Mononuclear cell (primary cell): ENCODE measurements around the gene AKAP6. TPM values are rescaled to one million over a fixed set of nuclear protein-coding genes. Genes with fewer than 3 reads are reported as not detected.

Experiments
- H3K27me3 ChIP-seq: 2 replicates; pipeline ENCODE4 v1.6.0; 2011; ENCODE audit warnings: low read length, control low read depth; ENCODE audit not compliant: insufficient read depth
- H3K4me1 ChIP-seq: 2 replicates; pipeline ENCODE4 v1.5.1; 2011; ENCODE audit warnings: mild to moderate bottlenecking, low read length, control low read depth; ENCODE audit not compliant: insufficient read depth
- H3K4me3 ChIP-seq: 2 replicates; pipeline ENCODE4 v1.5.1; 2011; ENCODE audit warnings: mild to moderate bottlenecking, low read length, moderate library complexity
- H3K9me3 ChIP-seq: 2 replicates; pipeline ENCODE4 v1.5.1; 2011; ENCODE audit warnings: low read depth, mild to moderate bottlenecking, control low read depth, low read length
- total RNA-seq: library from RNA; depleted of rRNA; stranded (reverse); fragments of >200 nt; gene quantifications from one replicate; pipeline ENCODE4 v1.2.3, GENCODE V29; 2012

The AKAP6 gene
- total RNA-seq, 1 donor, result 5.6 TPM

DNA sequence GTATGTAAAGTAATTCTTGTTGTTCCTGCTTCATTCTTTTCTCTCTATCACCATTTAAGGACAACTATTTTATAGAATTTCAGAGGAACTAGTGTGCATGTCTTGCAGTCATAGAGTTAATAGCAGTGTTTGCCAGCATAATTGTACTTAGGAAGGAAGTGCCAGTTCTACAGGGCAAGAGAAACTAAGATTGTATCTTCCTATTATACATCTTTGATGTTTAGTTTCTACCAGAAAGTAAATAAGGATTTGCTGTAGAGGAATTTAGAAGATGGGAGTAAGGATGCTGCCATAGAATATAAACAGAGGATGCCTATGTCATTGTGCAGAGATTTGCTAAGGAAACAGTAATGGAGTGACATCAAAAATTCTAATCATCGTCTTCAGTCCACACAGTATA lies 338.7 kb downstream of the AKAP6 start:
- Histone ChIP-seq H3K4me1 (no peaks in the 10 kb centered on the region), H3K4me3 (no peak overlapping the region), H3K27me3 (no peaks in the 10 kb centered on the region), H3K9me3 (no peaks in the 10 kb centered on the region)

DNA sequence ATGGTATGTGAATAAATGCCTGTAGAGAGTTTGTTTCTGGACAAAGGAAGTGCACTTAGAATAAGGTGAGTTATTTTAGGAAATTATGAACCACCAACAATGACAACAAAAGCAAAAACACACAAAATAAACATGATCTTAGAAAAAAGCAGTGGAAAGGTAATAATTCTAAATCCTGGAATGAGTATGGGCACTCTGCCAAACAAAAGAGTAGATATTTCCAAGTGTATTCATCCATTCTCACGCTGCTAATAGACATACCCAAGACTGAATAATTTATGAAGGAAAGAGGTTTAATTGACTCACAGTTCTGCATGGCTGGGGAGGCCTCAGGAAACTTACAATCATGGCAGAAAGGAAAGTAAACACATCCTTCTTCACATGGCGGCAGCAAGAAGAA lies 340.3 kb downstream of the AKAP6 start:
- Histone ChIP-seq H3K4me3 (no peak overlapping the region), H3K27me3 (no peaks in the 10 kb centered on the region), H3K9me3 (no peaks in the 10 kb centered on the region), H3K4me1 (no peaks in the 10 kb centered on the region)

DNA sequence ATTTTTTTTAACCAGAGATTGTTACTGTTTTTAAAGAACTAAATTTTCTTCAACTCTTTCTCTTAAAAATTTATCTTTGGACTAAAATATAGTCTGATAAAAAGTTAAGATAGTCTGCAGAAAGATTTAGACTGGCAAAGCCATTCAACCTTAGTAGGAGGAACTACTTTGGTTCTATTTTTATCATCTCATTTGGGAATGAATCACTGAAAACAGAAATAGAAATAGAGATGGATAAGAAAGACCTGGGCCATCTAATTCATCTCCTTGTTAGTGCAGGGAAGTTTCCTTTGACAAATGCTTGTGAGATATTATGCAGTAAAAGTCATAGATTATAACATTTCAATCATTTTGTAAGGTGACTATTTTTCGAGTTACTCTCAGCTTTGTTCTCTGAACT lies 346.3 kb downstream of the AKAP6 start:
- H3K9me3 ChIP-seq, result no peaks in the 10 kb centered on the region
- no peaks in the 10 kb centered on the region for H3K27me3 ChIP-seq
- no peaks in the 10 kb centered on the region for H3K4me1 ChIP-seq
- H3K4me3 ChIP-seq, result no peak overlapping the region

DNA sequence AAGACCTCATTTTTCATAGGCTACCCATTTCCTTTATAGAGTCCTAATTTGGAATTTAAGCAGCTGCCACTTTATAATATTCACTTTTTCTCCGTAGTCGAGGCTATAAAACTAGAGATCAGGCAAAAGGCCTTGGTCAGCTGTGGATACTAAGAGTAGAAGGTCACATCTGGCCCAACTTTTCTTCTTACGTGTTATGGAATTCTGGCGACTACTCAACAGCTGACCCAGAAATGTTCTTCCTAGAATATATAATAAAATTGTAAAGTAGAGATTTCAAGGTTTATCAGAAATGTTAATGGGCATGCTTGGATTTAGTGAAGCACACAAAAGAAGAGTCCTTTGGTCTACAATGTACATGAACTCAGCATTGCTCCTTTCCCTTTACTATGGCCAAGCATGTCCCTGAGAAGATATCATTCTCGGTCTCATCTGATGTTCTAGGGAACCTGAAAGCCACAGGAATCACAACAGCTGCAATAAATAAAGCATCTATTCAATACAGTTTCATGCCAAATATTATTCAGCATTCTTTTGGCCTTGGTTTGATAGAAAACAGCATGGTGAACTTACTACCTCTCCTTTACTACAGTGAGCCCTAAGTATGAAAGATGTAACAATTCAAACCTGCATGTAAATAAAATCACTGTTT lies 348.2 kb downstream of the AKAP6 start:
- Histone ChIP-seq H3K4me3 (no peak overlapping the region), H3K4me1 (no peaks in the 10 kb centered on the region), H3K27me3 (no peaks in the 10 kb centered on the region), H3K9me3 (no peaks in the 10 kb centered on the region)

DNA sequence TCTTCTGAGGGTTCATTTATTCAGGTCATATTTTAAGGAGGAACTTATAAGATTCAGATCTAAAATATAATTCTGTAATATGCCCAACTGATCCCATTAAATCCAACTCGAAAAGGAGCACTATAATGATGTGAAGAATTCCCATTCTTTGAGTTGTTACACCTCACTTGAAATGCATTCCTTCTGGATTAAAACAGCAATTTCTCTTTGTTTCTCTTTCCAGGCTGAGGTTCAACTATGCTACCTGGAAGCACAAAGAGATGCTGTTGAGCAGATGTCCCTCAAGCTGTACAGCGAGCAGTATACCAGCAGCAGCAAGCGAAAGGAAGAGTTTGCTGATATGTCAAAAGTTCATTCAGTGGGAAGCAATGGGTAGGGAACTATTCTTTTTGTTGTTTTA lies 349.0 kb downstream of the AKAP6 start:
- H3K27me3 ChIP-seq, result no peaks in the 10 kb centered on the region
- H3K4me1 ChIP-seq, result no peaks in the 10 kb centered on the region
- H3K9me3 ChIP-seq, result no peaks in the 10 kb centered on the region
- H3K4me3 ChIP-seq, result no peak overlapping the region

DNA sequence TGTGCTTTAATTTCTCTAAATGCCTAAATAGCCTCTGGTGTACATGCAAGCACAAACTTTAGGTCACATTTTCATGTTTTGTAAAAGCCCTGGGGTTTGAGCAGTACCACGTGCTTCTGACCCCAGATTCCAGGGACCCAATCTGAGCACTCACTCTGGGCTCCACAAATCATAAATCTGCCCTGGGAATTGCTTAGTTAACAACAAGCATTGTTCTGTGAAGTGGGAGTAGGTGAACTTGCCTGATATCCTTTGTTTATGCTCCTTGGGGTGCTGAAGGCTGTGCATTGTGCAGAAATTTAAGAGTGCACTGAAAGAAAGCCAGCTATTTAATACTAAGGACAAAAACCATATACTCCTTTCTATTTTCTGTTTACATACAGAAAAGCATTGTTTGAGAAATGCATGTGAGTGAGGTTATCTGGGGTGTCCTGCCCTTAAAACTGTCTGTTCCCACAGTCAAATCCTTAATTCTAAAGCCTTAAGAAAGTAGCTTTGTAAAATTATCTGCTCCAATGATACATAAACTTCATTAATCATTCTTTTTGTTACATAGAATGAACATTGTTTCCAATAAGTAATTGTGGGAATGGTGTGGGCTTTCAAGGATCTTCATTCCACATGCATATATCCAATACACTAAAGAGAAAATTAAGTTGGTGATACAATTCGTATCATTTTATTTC lies 351.0 kb downstream of the AKAP6 start:
- H3K4me1 ChIP-seq, result no peaks in the 10 kb centered on the region
- no peaks in the 10 kb centered on the region for H3K9me3 ChIP-seq
- H3K4me3 ChIP-seq, result no peak overlapping the region
- no peaks in the 10 kb centered on the region for H3K27me3 ChIP-seq

DNA sequence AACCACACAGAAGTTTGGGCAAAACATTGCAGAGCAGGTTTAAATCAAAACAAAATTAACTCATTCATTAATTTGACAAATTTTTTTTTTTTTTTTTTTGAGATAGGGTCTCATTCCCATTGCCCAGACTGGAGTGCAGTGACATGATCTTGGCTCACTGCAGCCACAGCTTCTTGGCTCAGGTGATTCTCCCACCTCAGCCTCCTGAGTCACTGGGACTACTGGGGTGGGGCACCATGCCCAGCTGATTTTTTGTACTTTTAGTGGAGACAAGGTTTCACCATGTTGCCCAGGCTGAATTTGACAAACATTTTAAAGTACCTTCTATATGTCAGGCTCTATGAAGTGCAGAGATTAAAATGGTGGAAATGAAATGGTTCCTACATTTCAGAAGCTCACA lies 352.5 kb downstream of the AKAP6 start:
- H3K4me3 ChIP-seq, result no peak overlapping the region
- H3K4me1 ChIP-seq, result no peaks in the 10 kb centered on the region
- H3K27me3 ChIP-seq, result no peaks in the 10 kb centered on the region
- H3K9me3 ChIP-seq, result no peaks in the 10 kb centered on the region

DNA sequence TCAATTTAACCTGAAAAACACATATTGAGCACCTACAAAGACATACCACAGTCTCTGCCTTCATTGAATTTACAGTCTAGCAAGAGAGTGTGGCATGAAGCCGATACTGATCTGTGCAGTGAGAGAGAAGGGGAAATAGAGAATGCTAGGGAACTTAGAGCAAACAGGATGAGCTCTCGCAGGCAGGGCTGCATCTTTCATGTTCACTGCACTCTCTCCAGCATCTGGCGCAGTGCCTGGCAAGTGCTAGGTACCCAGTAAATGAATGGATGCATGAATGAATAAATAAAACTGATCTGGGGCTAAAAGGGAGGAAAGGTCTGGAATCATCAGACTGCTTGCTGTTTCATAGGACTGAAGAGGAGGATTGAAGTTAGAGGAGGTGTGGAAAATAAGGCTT lies 353.1 kb downstream of the AKAP6 start:
- no peaks in the 10 kb centered on the region for H3K4me1 ChIP-seq
- H3K9me3 ChIP-seq, result no peaks in the 10 kb centered on the region
- H3K4me3 ChIP-seq, result no peak overlapping the region
- no peaks in the 10 kb centered on the region for H3K27me3 ChIP-seq

DNA sequence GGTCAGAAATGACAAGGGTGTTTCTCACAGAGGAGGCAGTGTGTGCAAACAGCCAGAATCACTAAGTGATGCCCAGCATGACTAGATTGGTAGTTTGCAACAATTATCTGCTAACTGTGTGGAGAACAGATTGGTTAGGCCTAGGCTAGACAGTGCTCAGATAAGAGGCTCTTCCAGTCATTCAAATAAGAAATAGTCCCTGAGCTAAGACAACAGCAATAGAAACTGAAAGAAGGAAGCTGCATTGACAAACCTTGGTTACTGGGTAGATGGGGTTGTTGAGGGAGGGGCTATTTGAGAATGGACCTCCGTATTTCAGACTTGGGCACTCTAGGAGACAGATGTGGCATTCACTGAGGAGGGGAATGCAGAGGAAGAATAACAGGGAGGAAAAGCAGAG lies 354.6 kb downstream of the AKAP6 start:
- no peaks in the 10 kb centered on the region for H3K4me1 ChIP-seq
- no peaks in the 10 kb centered on the region for H3K9me3 ChIP-seq
- no peaks in the 10 kb centered on the region for H3K27me3 ChIP-seq
- no peak overlapping the region for H3K4me3 ChIP-seq

DNA sequence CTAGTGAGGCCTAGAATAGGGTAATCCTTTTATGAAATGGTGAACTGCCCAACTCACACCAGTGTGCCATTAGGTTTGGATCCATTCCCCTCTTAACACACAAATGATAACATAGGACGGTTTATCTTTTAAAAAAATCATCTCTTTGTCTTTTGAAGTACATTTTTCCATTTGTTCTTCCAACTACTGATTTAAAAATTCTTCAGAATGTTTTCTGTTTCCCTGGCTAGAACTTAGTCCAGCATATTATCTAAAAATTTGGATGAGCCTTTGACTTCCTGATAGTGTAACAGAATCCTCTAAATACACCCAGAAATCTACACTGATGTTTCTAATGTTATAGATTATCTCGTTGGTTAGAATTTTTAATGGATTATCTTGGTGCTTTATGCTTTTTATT lies 359.8 kb downstream of the AKAP6 start:
- Histone ChIP-seq H3K4me3 (no peak overlapping the region), H3K4me1 (no peaks in the 10 kb centered on the region), H3K27me3 (no peaks in the 10 kb centered on the region), H3K9me3 (no peaks in the 10 kb centered on the region)

DNA sequence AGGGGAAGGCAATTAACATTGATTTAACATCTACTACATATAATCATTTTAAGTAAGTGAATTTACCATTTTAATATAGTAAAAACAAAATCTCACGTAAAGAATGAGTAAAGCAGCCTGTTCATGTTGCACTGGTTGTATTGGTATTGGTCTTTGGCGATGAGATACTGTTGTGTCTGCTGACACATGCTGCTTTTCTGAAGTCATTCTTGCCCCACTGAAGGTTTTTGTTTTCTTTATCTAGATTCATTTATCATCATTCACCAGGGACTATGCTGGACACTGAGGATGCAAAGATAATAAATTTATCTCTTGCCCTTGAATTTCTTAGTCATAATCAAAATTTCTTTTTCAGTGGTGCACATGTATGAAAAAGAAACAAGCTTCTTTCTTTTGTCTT lies 363.3 kb downstream of the AKAP6 start:
- no peak overlapping the region for H3K4me3 ChIP-seq

DNA sequence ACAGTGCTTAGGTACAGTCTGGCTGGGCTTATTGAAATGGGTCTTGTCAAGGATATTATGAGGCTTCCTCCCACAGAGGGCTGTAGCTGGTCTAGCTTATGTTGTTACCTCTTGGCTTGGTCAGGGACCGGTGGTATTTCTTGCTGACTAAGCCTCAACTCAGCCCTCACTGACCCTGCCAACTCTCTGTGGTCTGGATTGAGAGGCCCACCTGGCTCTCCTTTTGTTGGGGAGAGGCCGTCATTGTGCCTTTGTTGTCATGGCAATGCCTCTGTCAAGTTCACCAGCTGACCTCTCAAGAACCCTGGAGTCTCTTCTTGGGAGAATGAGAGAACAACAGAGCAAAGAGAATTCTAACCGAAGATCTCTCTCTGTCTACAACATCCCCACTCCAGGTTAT lies 364.0 kb downstream of the AKAP6 start:
- no peak overlapping the region for H3K4me3 ChIP-seq

More for the DNA sequence above, 363.3 kb downstream of the AKAP6 start:
- Histone ChIP-seq H3K27me3 (no peaks in the 10 kb centered on the region), H3K9me3 (no peaks in the 10 kb centered on the region), H3K4me1 (no peaks in the 10 kb centered on the region)

DNA sequence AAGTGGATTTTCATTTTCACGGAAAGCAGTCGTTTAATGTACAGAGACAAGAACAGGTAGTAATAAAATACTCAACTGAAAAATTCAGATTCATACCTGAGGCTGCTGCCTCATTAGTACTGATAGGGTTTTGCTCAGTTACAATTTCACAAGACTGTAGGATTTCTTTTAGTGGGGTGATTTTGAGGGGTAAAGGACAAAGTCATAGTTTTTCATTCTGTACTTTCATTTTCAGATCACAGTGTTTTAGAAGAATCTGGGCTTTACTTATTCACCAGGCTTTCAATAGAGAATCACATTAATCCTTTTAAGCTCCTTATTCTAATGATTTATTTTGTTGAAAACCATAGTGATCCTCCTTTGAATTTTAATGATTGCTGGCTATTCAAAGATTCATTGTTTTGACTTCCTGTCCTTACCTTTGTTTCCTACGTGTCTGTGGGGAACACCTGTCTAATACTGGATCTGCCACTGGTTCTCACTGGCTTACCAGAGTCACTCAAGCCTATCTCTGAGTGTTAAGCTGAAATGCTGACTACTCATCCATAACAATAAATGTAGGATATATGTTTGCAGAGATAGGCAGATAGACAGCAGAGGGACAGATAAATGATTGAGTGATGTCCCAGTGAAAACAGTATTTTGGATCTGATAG lies 365.8 kb downstream of the AKAP6 start:
- H3K4me3 ChIP-seq, result no peak overlapping the region
- no peaks in the 10 kb centered on the region for H3K9me3 ChIP-seq
- no peaks in the 10 kb centered on the region for H3K27me3 ChIP-seq
- H3K4me1 ChIP-seq, result no peaks in the 10 kb centered on the region

More for the DNA sequence above, 364.0 kb downstream of the AKAP6 start:
- no peaks in the 10 kb centered on the region for H3K27me3 ChIP-seq
- no peaks in the 10 kb centered on the region for H3K4me1 ChIP-seq
- H3K9me3 ChIP-seq, result no peaks in the 10 kb centered on the region

DNA sequence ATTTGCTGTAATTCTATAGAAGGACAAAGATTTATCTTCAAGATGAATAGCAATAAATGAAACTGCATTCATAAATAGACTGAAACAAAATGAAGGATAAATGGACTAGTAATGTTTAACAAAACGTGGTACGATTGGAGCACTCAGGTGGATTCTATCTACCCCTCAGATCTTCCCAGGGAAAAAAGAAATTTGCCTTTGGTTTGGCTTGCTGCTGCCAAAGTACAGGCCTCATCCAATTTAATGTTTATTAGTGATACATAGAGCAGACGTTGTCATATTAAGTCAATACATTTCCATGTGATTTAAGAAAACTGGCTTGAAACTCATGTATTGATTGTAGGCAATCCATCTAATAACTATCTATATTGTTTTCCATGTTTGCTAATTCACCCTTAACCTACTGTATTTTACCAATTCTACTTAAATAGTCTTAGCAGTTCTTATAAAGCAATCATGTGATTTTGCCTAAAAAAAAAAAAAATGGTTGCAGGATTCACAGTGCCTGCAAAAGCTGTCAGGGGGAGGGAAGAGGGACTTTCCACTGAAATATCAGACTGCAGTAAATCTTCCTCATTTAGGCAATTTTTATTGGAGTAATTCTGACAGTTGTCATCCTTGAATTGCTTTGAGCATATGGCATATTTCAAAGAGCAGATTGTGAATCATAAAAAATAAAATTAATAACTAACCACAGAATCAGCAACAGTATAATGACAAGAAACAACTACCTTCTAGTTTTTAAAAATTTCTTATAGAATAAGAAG lies 367.4 kb downstream of the AKAP6 start:
- no peaks in the 10 kb centered on the region for H3K27me3 ChIP-seq
- no peak overlapping the region for H3K4me3 ChIP-seq
- no peaks in the 10 kb centered on the region for H3K4me1 ChIP-seq
- no peaks in the 10 kb centered on the region for H3K9me3 ChIP-seq

DNA sequence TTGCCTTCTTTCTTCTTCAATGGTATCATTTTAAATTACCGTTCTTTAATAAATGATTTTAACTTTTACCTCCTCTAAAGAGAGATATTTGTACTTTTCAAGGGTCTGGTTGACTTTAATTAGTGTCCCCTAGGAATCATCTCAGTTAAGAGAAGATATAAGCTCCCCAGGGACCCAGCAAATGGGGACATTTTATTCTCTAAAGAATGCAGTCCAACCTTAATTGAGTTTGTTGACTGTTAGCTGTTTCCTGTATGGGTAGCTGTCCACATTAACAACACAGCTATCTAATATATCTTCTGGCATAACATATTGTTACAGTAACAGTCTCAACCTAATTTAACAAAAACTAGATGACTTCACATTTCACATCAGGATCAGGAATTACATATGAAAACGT lies 368.0 kb downstream of the AKAP6 start:
- no peak overlapping the region for H3K4me3 ChIP-seq
- no peaks in the 10 kb centered on the region for H3K4me1 ChIP-seq
- H3K9me3 ChIP-seq, result no peaks in the 10 kb centered on the region
- H3K27me3 ChIP-seq, result no peaks in the 10 kb centered on the region
